Inflammatory macrophage treated with lipopolysaccharide for 1 hour (primary cell): ENCODE measurements around the gene SYNCRIP.
"Not testable (repeated sequence)": the region's sequence is repeated elsewhere in the genome, so short reads cannot be mapped to it uniquely, and the experiment has no call there.

ENCODE experiments used
- DNase-seq, 2 donors: peaks; one replicate each; pipeline ENCODE4 v3.0.0-alpha.2; 2020 to 2022

Gene SYNCRIP

GRCh38 chr6:85642774-85643536, at the start of gene SYNCRIP:
TSS of gene SYNCRIP (minus strand) at chr6:85642886. CDS start at chr6:85641439, 1,447 bp downstream.
- peak; percentile 98 for DNase-seq

- no peak for DNase-seq
Measured at GRCh38 chr6:85691478-85691877, 48.8 kb upstream of the SYNCRIP start.

GRCh38 chr6:85690071-85690470, 47.4 kb upstream of the SYNCRIP start:
- no peak for DNase-seq

- no peak for DNase-seq
Measured at GRCh38 chr6:85685713-85686112, 43.0 kb upstream of the SYNCRIP start.

GRCh38 chr6:85684809-85685171, 42.1 kb upstream of the SYNCRIP start:
- DNase-seq = peak in 1 of 2 donors; percentile 55

- peak; percentile 37 to 71 for DNase-seq
Measured at GRCh38 chr6:85684133-85684808, 41.6 kb upstream of the SYNCRIP start.

- DNase-seq = not testable (repeated sequence)
Measured at GRCh38 chr6:85681899-85682298, 39.2 kb upstream of the SYNCRIP start.

GRCh38 chr6:85680388-85680787, 37.7 kb upstream of the SYNCRIP start:
- DNase-seq = no peak

- DNase-seq = peak in 1 of 2 donors; percentile 27
Measured at GRCh38 chr6:85679445-85680123, 36.9 kb upstream of the SYNCRIP start.

GRCh38 chr6:85678602-85679444, 36.1 kb upstream of the SYNCRIP start:
- peak; percentile 97 to 99 for DNase-seq

- DNase-seq = no peak
Measured at GRCh38 chr6:85678026-85678601, 35.4 kb upstream of the SYNCRIP start.

GRCh38 chr6:85677234-85677956, 34.7 kb upstream of the SYNCRIP start:
- peak; percentile 78 to 84 for DNase-seq

- DNase-seq = no peak
Measured at GRCh38 chr6:85676086-85676729, 33.5 kb upstream of the SYNCRIP start.

- DNase-seq = no peak
Measured at GRCh38 chr6:85675030-85675819, 32.5 kb upstream of the SYNCRIP start.

- no peak for DNase-seq
Measured at GRCh38 chr6:85674604-85675003, 31.9 kb upstream of the SYNCRIP start.

- no peak for DNase-seq
Measured at GRCh38 chr6:85673198-85674139, 30.8 kb upstream of the SYNCRIP start.

- DNase-seq = no peak
Measured at GRCh38 chr6:85672623-85673022, 29.9 kb upstream of the SYNCRIP start.

- no peak for DNase-seq
Measured at GRCh38 chr6:85672050-85672449, 29.4 kb upstream of the SYNCRIP start.

GRCh38 chr6:85670573-85670972, 27.9 kb upstream of the SYNCRIP start:
- DNase-seq = no peak
